ENCODE results near the gene ZBTB44.

Gene ZBTB44

DNA sequence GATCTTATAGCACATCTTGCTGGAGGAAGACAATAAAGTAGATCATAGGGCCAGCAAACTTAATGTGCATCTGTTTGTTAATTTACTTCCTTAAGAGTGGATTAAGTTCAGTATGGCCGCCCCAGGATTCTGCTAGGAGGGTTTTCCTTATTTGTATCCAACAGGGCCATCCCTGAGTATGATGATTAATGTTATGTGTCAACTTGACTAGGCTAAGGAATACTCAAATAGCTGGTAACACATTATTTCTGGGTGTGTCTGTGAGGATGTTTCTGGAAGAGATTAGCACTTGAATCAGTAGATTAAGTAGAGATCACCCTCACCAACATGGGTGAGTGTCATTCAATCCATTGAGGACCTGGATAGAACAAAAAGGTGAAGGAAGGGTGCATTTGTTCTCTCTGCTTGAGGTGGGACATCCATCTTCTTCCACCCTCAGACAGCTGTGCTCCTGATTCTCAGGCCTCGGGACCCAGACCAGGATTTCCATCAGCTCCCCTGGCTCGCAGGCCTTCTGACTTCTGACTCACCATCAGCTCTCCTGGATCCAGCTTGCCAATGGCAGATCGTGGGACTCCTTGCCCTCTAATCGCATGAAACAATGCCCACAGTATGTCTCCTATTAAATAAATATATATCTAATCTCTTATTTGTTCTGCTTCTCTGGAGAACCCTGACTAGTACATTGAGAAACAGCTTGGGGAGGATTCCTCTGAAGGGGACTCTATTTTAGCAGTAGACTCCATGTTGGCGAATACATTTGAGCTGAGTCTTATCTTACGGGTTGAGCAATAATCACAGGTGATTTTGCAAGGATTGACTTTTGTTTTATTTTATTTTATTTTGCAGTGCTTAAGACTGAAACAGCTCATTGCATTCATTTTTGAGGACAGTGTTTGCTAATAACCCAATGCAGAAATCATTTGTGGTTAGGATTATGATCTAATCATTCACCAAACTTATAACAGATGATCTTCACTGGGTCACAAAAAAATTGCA lies 9.0 kb upstream of the ZBTB44 start:
- peaks cover 12% of the 10 kb centered on the region for H3K9me3 ChIP-seq (ENCODE audit: insufficient read depth, low read length, severe bottlenecking)
- H3K4me1 ChIP-seq (ENCODE audit: insufficient read depth, low read length), result no peaks in the 10 kb centered on the region
- H2AFZ ChIP-seq (ENCODE audit: low read depth, low read length), result no peak overlapping the region
- H4K20me1 ChIP-seq (ENCODE audit: insufficient read depth, low read length), result no peaks in the 10 kb centered on the region
- no peaks in the 10 kb centered on the region for H3K27me3 ChIP-seq (ENCODE audit: insufficient read depth, low read length, poor library complexity)
- no peaks in the 10 kb centered on the region for H3K79me2 ChIP-seq (ENCODE audit: insufficient read depth, low read length)
- ATAC-seq (ENCODE audit: insufficient read depth, low read depth), result no peak
- H3K27ac ChIP-seq (ENCODE audit: low read length), result no peak overlapping the region
- no peak overlapping the region for H3K4me3 ChIP-seq (ENCODE audit: low read depth in 1 of 2, low read length in 2 of 2)
- no peak overlapping the region for H3K4me2 ChIP-seq (ENCODE audit: insufficient read depth, low read length)
- no peak overlapping the region for H3K9ac ChIP-seq (ENCODE audit: low read depth, low read length)
- TF ChIP-seq EZH2 (IDR thresholded peaks at IDR 0.05; ENCODE audit: borderline replicate concordance, low read depth, low read length, severe bottlenecking), result no peak
- TF ChIP-seq, protein P1, sequence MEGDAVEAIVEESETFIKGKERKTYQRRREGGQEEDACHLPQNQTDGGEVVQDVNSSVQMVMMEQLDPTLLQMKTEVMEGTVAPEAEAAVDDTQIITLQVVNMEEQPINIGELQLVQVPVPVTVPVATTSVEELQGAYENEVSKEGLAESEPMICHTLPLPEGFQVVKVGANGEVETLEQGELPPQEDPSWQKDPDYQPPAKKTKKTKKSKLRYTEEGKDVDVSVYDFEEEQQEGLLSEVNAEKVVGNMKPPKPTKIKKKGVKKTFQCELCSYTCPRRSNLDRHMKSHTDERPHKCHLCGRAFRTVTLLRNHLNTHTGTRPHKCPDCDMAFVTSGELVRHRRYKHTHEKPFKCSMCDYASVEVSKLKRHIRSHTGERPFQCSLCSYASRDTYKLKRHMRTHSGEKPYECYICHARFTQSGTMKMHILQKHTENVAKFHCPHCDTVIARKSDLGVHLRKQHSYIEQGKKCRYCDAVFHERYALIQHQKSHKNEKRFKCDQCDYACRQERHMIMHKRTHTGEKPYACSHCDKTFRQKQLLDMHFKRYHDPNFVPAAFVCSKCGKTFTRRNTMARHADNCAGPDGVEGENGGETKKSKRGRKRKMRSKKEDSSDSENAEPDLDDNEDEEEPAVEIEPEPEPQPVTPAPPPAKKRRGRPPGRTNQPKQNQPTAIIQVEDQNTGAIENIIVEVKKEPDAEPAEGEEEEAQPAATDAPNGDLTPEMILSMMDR (IDR thresholded peaks at IDR 0.05; ENCODE audit: borderline replicate concordance, extremely low read depth, low read length, poor library complexity, severe bottlenecking), result no peak
- no peaks in the 10 kb centered on the region for H3K36me3 ChIP-seq (ENCODE audit: insufficient read depth, low read length)
- no peak for DNase-seq

GRCh38 chr11:130322126-130322525 lies 7.4 kb upstream of the ZBTB44 start:
- ATAC-seq (ENCODE audit: insufficient read depth, low read depth) (no peak), DNase-seq (no peak)
- no peak overlapping the region for H3K4me3 ChIP-seq (ENCODE audit: low read depth in 1 of 2, low read length in 2 of 2)
- H3K9ac ChIP-seq (ENCODE audit: low read depth, low read length), result no peak overlapping the region
- no peak overlapping the region for H3K27ac ChIP-seq (ENCODE audit: low read length)
- no peaks in the 10 kb centered on the region for H4K20me1 ChIP-seq (ENCODE audit: insufficient read depth, low read length)
- no peaks in the 10 kb centered on the region for H3K79me2 ChIP-seq (ENCODE audit: insufficient read depth, low read length)
- no peaks in the 10 kb centered on the region for H3K4me1 ChIP-seq (ENCODE audit: insufficient read depth, low read length)
- no peak overlapping the region for H3K4me2 ChIP-seq (ENCODE audit: insufficient read depth, low read length)
- H3K9me3 ChIP-seq (ENCODE audit: insufficient read depth, low read length, severe bottlenecking), result peaks cover 12% of the 10 kb centered on the region
- H2AFZ ChIP-seq (ENCODE audit: low read depth, low read length), result no peak overlapping the region
- no peaks in the 10 kb centered on the region for H3K36me3 ChIP-seq (ENCODE audit: insufficient read depth, low read length)
- TF ChIP-seq, protein P1 (IDR thresholded peaks at IDR 0.05; ENCODE audit: borderline replicate concordance, extremely low read depth, low read length, poor library complexity, severe bottlenecking), result no peak
- no peak for TF ChIP-seq EZH2 (IDR thresholded peaks at IDR 0.05; ENCODE audit: borderline replicate concordance, low read depth, low read length, severe bottlenecking)
- H3K27me3 ChIP-seq (ENCODE audit: insufficient read depth, low read length, poor library complexity), result no peaks in the 10 kb centered on the region

DNA sequence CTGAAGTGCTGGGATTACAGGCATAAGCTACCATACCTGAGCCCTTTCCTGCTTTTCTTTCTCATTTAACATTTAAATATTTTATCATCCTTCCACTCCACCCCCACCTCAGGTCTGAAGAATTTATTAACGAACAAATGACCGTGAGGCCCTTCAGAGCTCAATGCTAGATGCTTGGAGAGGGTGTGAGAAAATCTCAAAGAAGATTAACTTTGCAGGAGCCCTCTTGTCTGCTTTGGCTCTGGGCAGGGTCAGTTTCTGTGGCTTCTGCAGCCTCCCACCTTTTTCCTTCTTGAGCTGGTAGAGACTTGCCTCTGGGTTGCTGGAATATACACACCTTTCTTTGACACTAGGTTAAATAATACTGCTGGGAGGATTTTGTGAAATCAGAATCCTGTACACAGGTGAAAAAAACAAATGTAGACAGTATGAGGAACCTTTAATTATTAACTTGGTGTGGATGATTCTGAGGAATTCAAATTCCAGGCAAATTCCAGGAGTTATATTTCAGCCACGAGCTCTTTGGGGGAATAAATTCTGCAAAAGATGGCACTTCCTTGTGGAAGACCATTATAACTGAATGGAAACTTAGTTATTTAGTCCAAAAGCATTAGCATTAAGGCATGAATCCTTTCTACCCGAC lies 3.4 kb upstream of the ZBTB44 start:
- Histone ChIP-seq H3K79me2 (ENCODE audit: insufficient read depth, low read length) (peaks cover 18% of the 10 kb centered on the region), H3K27ac (ENCODE audit: low read length) (no peak overlapping the region), H3K4me3 (ENCODE audit: low read depth in 1 of 2, low read length in 2 of 2) (no peak overlapping the region), H3K36me3 (ENCODE audit: insufficient read depth, low read length) (no peaks in the 10 kb centered on the region), H4K20me1 (ENCODE audit: insufficient read depth, low read length) (no peaks in the 10 kb centered on the region; the same call in 1 of the 2 replicates), H3K9me3 (ENCODE audit: insufficient read depth, low read length, severe bottlenecking) (peaks cover 12% of the 10 kb centered on the region), H3K4me1 (ENCODE audit: insufficient read depth, low read length) (peaks cover 15% of the 10 kb centered on the region), H2AFZ (ENCODE audit: low read depth, low read length) (no peak overlapping the region), H3K27me3 (ENCODE audit: insufficient read depth, low read length, poor library complexity) (no peaks in the 10 kb centered on the region), H3K4me2 (ENCODE audit: insufficient read depth, low read length) (no peak overlapping the region), H3K9ac (ENCODE audit: low read depth, low read length) (no peak overlapping the region)
- DNase-seq, result no peak
- ATAC-seq (ENCODE audit: insufficient read depth, low read depth), result no peak
- TF ChIP-seq EZH2 (IDR thresholded peaks at IDR 0.05; ENCODE audit: borderline replicate concordance, low read depth, low read length, severe bottlenecking), result no peak
- TF ChIP-seq, protein P1 (IDR thresholded peaks at IDR 0.05; ENCODE audit: borderline replicate concordance, extremely low read depth, low read length, poor library complexity, severe bottlenecking), result no peak

All from DND-41 (cell line).